ENCODE results near the gene ARAP1. TPM values are rescaled to one million over a fixed set of nuclear protein-coding genes. Genes with fewer than 3 reads are reported as not detected.

Gene ARAP1
- total RNA-seq, 1 donor from 2014 or later = 139 TPM

GRCh38 chr11:72782081-72782920, 30.1 kb upstream of the ARAP1 start:
- Mint-ChIP-seq H3K27ac (no peak overlapping the region), H3K4me1 (peaks cover 41% of the 10 kb centered on the region), H3K9me3 (no peaks in the 10 kb centered on the region), H3K36me3 (ENCODE audit: low read depth) (no peaks in the 10 kb centered on the region), H3K27me3 (no peaks in the 10 kb centered on the region), H3K4me3 (peak overlapping the region; percentile 83)
- ATAC-seq (ENCODE audit: low read depth) (peak; percentile 14), DNase-seq (no peak)
- POLR2A ChIA-PET = interaction anchor here (0.5 to 3.1 kb wide), 12 partner anchors 11 to 147 kb away, joined by 3 to 19 read pairs (median 5); partner anchors contain the start of gene STARD10
- intact Hi-C loops (cut with micrococcal nuclease) = no loop called here
- no peak for TF ChIP-seq CTCF (IDR thresholded peaks at IDR 0.05)
- CTCF ChIA-PET = interaction anchor here (1.1 to 2.0 kb wide), 3 partner anchors 10 to 57 kb away, joined by 3 to 12 read pairs (median 3); no protein-coding TSS in a partner anchor

DNA sequence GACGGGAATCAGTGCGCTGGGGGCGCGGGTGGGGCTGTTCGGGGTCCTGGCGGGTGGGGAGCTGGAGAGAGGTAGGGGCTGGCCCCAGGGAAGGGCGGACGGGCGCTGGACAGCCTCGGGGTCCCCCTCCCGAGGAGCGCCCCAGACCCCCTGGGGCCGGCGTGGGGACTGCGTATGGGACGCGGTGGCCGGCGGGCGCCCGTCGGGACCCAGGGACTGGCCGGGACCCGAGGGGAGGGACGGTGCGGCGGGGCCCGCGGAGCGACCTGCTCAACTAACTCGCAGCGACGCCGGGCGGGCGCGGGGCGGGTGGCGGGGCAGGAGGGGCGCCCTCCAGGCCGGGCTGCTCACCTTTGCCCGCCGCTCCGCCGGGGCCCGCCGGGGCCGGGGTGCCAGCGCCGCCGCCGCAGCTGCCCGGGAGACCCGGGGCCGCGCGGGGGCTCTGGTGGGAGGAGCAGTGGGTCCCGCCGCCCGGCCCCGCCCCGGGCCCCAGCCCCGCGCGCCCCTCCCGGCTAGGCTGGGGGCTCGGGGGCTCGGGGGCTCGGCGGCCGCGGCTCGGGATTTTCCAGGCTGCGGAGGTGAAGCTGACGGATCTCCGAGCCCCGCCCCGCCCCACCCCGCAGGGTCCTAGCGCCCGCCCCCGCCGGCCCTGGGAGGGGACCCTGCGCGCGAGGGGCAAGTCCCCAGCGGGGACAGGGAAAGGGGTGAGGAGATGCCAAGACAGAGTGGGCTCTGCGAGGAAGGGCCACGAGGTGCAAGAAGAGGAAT, 29.3 kb upstream of the ARAP1 start:
- H3K36me3 Mint-ChIP-seq (ENCODE audit: low read depth) = no peaks in the 10 kb centered on the region
- no peak for TF ChIP-seq CTCF (IDR thresholded peaks at IDR 0.05)
- H3K9me3 Mint-ChIP-seq = no peaks in the 10 kb centered on the region
- peak; percentile 59 for DNase-seq
- H3K27ac Mint-ChIP-seq = no peak overlapping the region
- peak; percentile 82 for ATAC-seq (ENCODE audit: low read depth)
- H3K4me1 Mint-ChIP-seq = peaks cover 35% of the 10 kb centered on the region
- H3K4me3 Mint-ChIP-seq = peak overlapping the region; percentile 83
- no peaks in the 10 kb centered on the region for H3K27me3 Mint-ChIP-seq
- ChIA-PET CTCF (interaction anchor here (0.7 to 2.0 kb wide), 4 partner anchors 11 to 357 kb away, joined by 3 to 12 read pairs (median 4); no protein-coding TSS in a partner anchor), POLR2A (interaction anchor here (1.0 to 3.1 kb wide), 10 partner anchors 12 to 148 kb away, joined by 3 to 19 read pairs (median 6); partner anchors contain the start of gene STARD10)
- intact Hi-C loops (cut with micrococcal nuclease) = loop anchor here (1.0 kb wide), 3 partner anchors 12 to 34 kb away; partner anchors contain the start of gene ARAP1

GRCh38 chr11:72781063-72781312, 28.8 kb upstream of the ARAP1 start:
- POLR2A ChIA-PET = interaction anchor here (1.2 to 3.1 kb wide), 4 partner anchors 12 to 43 kb away, joined by 5 to 19 read pairs (median 7); partner anchors contain the start of gene STARD10
- Mint-ChIP-seq H3K4me3 (peak overlapping the region; percentile 81), H3K27ac (no peak overlapping the region), H3K4me1 (peaks cover 33% of the 10 kb centered on the region), H3K36me3 (ENCODE audit: low read depth) (no peaks in the 10 kb centered on the region), H3K9me3 (no peaks in the 10 kb centered on the region), H3K27me3 (no peaks in the 10 kb centered on the region)
- intact Hi-C loops (cut with micrococcal nuclease) = loop anchor here (1.0 kb wide), 3 partner anchors 12 to 34 kb away; partner anchors contain the start of gene ARAP1
- CTCF ChIA-PET = interaction anchor here (0.7 to 2.0 kb wide), 2 partner anchors 56 to 357 kb away, joined by 6 to 12 read pairs; no protein-coding TSS in a partner anchor
- no peak for ATAC-seq (ENCODE audit: low read depth)
- TF ChIP-seq CTCF (IDR thresholded peaks at IDR 0.05) = no peak
- no peak for DNase-seq

DNA sequence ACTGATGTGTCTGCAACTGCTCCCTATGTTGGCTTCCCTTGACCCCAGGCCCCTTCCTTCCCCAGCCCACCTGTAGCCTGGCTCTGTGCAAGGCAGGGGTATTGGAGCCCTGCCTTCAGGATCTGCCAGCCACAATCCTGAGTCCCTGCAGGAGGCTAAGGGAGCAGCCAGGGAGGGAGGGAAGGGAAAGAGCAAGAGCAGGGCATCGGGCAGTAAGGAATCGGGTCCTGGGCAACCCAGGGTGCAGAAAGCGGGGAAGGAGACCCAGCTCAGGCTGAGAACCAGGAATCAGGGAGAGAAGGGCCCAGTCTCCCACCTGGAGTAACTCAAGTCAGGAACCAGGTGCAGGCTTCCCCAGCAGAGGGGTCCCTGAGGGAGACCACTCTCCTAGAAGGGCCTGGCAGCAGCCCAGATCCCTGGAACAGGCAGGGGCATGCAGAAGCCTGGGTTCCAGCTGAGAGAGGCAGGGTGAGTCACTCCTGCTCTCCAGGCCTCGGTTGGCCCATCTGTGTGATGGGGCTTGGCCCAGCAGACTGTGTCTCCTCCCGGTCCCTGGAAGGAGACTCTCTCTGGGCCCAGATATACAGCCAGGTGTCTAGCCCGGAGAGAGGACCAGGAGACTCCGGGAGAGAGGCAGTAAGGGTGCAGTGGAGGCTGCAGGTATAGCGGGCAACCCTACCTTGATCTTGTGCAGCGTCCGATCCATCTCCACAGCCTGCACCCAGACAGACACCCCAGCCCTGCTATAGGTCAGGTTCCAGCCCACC, 28.3 kb upstream of the ARAP1 start:
- Mint-ChIP-seq H3K4me1 (peaks cover 36% of the 10 kb centered on the region), H3K9me3 (no peaks in the 10 kb centered on the region), H3K4me3 (peak overlapping the region; percentile 81), H3K27me3 (no peaks in the 10 kb centered on the region), H3K36me3 (ENCODE audit: low read depth) (no peaks in the 10 kb centered on the region), H3K27ac (no peak overlapping the region)
- ATAC-seq (ENCODE audit: low read depth) (no peak), DNase-seq (no peak)
- intact Hi-C loops (cut with micrococcal nuclease) = loop anchor here (1.0 kb wide), 3 partner anchors 13 to 35 kb away; partner anchors contain the start of gene ARAP1
- TF ChIP-seq CTCF (IDR thresholded peaks at IDR 0.05) = no peak
- POLR2A ChIA-PET = interaction anchor here (3.1 kb wide), 1 partner anchor 13 kb away, joined by 19 read pairs; the partner anchor contains the start of gene STARD10
- CTCF ChIA-PET = no interaction called here
